H1 (cell line): ENCODE data around the gene ERLEC1.
A peak's percentile ranks its signal among the peaks of the same experiment; 100 is the strongest.

Source experiments
- ATF2 ChIP-seq: IDR thresholded peaks from 2 replicates; pipeline ENCODE4 v1.6.1; 2012; ENCODE audit warnings: low read length, inconsistent platforms
- ATF3 ChIP-seq: IDR thresholded peaks from 2 replicates; pipeline ENCODE4 v1.6.1; 2011; ENCODE audit warnings: low read depth, mild to moderate bottlenecking, low read length; ENCODE audit not compliant: insufficient read depth
- CHD1 ChIP-seq: IDR thresholded peaks from 2 replicates; pipeline ENCODE4 v1.6.1; 2012; ENCODE audit warnings: low read depth, low read length, improper control_type of control experiment
- CTCF ChIP-seq, 3 experiments: IDR thresholded peaks; 1 replicate in 2 of 3; 2 replicates in 1 of 3; pipeline versions ENCODE4 v1.5.1 to v1.6.1; 2011; ENCODE audit warnings: low read length in 3 of 3, mild to moderate bottlenecking in 3 of 3, inconsistent platforms in 2 of 3, low read depth in 1 of 3, moderate library complexity in 1 of 3; ENCODE audit not compliant: insufficient read depth in 1 of 3; ENCODE audit errors: control extremely low read depth in 1 of 3
- E2F6 ChIP-seq: IDR thresholded peaks from 2 replicates; pipeline ENCODE4 v1.6.1; 2012; ENCODE audit warnings: inconsistent platforms
- EP300 ChIP-seq, 2 experiments: IDR thresholded peaks; 1 replicate in 1 of 2; 2 replicates in 1 of 2; pipeline ENCODE4 v1.6.1; 2011 to 2012; ENCODE audit warnings: low read depth in 2 of 2, low read length in 2 of 2, mild to moderate bottlenecking in 2 of 2, borderline replicate concordance in 1 of 2, inconsistent platforms in 1 of 2, moderate library complexity in 1 of 2
- EZH2 ChIP-seq: fragments of 200-600 bp; sonication (generic); IDR thresholded peaks from 2 replicates; pipeline ENCODE4 v1.7.1; 2012; ENCODE audit warnings: low read depth, mild to moderate bottlenecking, moderate library complexity, low read length, inconsistent platforms; ENCODE audit not compliant: severe bottlenecking
- GTF2F1 ChIP-seq: IDR thresholded peaks from 2 replicates; pipeline ENCODE4 v1.6.1; 2012; ENCODE audit warnings: low read depth, low read length, improper control_type of control experiment, borderline replicate concordance
- POLR2A ChIP-seq, 2 experiments: IDR thresholded peaks; 1 replicate in 1 of 2; 2 replicates in 1 of 2; pipeline ENCODE4 v1.6.1; 2011; ENCODE audit warnings: low read depth in 2 of 2, low read length in 2 of 2, mild to moderate bottlenecking in 2 of 2; ENCODE audit errors: control extremely low read depth in 1 of 2
- POLR2AphosphoS5 ChIP-seq: IDR thresholded peaks from 2 replicates; pipeline ENCODE4 v1.6.1; 2011; ENCODE audit warnings: low read depth, low read length
- RFX5 ChIP-seq: IDR thresholded peaks from 2 replicates; pipeline ENCODE4 v1.6.1; 2011; ENCODE audit warnings: low read depth, low read length, improper control_type of control experiment, borderline replicate concordance
- SAP30 ChIP-seq: fragments of 300-600 bp; sonication (generic); IDR thresholded peaks from 2 replicates; pipeline ENCODE4 v1.7.1; 2012; ENCODE audit warnings: low read length, moderate library complexity, mild to moderate bottlenecking, inconsistent platforms; ENCODE audit not compliant: insufficient read depth, insufficient replicate concordance
- YY1 ChIP-seq: IDR thresholded peaks from 2 replicates; pipeline ENCODE4 v1.6.1; 2011; ENCODE audit warnings: low read depth, mild to moderate bottlenecking, low read length

- no peak for TF ChIP-seq CHD1
- TF ChIP-seq RFX5 = no peak
- peak in 2 of 3 experiments; percentile 14 to 15; a peak in 2 of 4 replicates for TF ChIP-seq CTCF (IDR thresholded peaks at IDR 0.05; ENCODE audit: control extremely low read depth in 1 of 3, insufficient read depth in 1 of 3, low read depth in 1 of 3, low read length in 3 of 3)
- TF ChIP-seq E2F6 = no peak
- no peak for TF ChIP-seq POLR2AphosphoS5
- no peak for TF ChIP-seq EP300 (IDR thresholded peaks at IDR 0.05; ENCODE audit: borderline replicate concordance in 1 of 2, low read depth in 2 of 2, low read length in 2 of 2)
- TF ChIP-seq POLR2A (IDR thresholded peaks at IDR 0.05; ENCODE audit: control extremely low read depth in 1 of 2, low read depth in 2 of 2, low read length in 2 of 2) = no peak
- no peak for TF ChIP-seq ATF3
- no peak for TF ChIP-seq YY1
- TF ChIP-seq ATF2 = no peak
- TF ChIP-seq SAP30 = no peak
- TF ChIP-seq GTF2F1 = no peak
- no peak for TF ChIP-seq EZH2
Measured at GRCh38 chr2:53740170-53740569, 46.7 kb upstream of the ERLEC1 start.
